ENCODE measurements around the gene PLCB3.

- TF ChIP-seq POLR2A (IDR thresholded peaks at IDR 0.05; ENCODE audit: low read depth, low read length) (no peak), POLR2AphosphoS5 (IDR thresholded peaks at IDR 0.05; ENCODE audit: low read depth, low read length) (no peak), TAF1 (IDR thresholded peaks at IDR 0.05; ENCODE audit: borderline replicate concordance, low read depth, low read length) (no peak)
These were observed 37.0 kb downstream of the PLCB3 start for GRCh38 chr11:64288353-64288750.

All from GM12892 (cell line).